GM21367 (cell line): ENCODE data around the gene PLEKHM1.

Source experiments
- ATAC-seq: cut with Tn5 transposase; IDR thresholded peaks from one replicate; pipeline ENCODE4 v1.9.1; 2021; ENCODE audit not compliant: unreplicated experiment

The PLEKHM1 gene

GRCh38 chr17:45404870-45405249 is 85.7 kb downstream of the PLEKHM1 start:
- ATAC-seq, result no peak

GRCh38 chr17:45403906-45404490 is 86.5 kb downstream of the PLEKHM1 start:
- ATAC-seq, result no peak

DNA sequence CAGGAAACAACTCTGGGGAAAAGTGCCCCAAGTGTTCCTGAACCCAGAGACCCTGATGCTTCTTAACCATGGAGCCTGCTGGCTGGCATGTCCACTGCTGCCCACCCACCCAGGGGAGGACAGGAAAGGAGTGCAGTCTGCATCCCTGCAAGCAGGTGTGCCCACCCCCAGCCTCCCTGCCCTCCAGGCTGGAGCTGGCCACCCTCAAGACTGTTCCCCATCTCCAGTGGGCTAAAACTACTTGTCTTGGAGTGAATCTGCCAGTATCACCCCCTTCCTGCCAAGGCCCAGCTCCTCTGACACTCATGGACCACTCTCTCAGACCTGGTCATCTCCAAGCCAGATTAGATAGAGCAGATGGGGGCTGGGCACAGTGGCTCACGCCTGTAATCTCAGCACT is 87.6 kb downstream of the PLEKHM1 start:
- ATAC-seq, result no peak

DNA sequence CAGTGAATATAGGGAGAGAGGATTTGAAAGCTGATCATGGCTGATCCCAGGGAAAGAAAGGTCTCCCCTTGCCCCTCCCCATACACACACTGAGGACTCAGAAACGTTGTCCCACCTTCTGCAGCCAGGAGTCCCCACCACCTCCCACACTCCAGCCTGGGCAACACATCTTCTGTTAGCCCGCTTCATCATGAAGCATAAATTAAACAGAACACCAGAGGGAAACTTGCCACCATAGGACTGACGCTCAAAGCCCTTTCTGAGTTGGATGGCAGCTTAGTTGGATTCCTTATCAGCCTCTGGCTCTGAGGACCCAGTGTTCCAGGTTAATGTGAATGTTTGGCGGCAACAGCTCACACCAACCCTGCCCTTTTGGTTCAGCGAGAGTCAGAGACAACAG is 91.7 kb downstream of the PLEKHM1 start:
- no peak for ATAC-seq

GRCh38 chr17:45397796-45398195 is 92.7 kb downstream of the PLEKHM1 start:
- ATAC-seq, result no peak

DNA sequence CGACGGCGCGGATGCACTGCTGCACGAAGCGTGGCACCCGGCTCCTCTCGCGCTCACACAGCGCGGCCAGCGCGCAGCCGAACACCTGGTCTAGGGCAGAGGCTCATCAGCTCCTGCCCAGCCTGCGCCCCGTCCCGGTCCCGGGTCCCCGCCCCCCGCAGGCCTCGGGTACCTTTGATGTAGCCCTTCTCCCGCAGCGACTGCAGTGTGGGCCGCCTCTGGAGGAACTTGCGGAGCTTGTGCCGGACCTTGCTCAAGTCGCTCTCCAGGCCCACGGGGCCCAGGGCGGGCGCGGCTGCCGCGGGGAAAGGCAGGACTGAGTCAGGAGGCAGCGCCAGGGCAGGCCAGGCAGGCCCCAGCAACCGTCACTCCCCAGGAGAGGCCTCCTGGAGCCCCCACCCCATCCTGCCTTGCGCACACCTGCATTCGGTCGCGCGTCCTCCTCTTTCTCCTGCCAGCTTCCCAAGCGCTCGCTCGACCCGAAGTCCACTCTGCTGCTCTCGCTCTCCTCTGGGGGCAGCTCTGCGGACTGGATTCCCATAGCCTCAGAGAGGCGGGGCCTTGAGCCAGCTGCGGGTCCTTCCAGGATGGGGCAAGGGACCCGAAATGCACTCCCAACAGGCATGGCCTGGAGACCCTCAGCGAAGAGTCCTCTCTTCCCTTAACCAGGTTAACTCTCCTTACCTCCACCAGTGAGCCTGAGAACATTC is 93.9 kb downstream of the PLEKHM1 start:
- ATAC-seq, result no peak

GRCh38 chr17:45395569-45396415 is 94.7 kb downstream of the PLEKHM1 start:
- ATAC-seq, result no peak

GRCh38 chr17:45394913-45395568 is 95.5 kb downstream of the PLEKHM1 start:
- no peak for ATAC-seq

DNA sequence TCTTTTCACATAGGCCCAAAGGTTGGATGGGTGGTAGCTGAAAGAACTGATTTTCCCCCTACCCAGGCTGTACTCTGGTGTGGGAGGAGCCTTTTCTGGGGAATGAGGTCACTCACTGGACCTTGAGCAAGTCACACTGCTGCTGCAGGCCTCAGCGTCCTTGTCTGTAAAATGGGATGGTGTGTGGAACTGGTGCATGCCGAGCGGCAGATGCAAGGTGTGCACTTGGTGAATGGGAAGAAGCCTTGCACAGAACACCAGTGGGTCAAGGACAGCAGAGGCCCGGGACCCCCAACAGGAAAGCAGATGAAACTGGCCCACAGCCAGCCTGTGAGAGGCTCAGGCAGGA is 96.0 kb downstream of the PLEKHM1 start:
- no peak for ATAC-seq

GRCh38 chr17:45394091-45394490 is 96.4 kb downstream of the PLEKHM1 start:
- no peak for ATAC-seq

GRCh38 chr17:45393411-45393810 is 97.1 kb downstream of the PLEKHM1 start:
- ATAC-seq, result no peak

- ATAC-seq, result no peak
Measured at GRCh38 chr17:45391918-45392317, 98.6 kb downstream of the PLEKHM1 start.

GRCh38 chr17:45391291-45391690 is 99.2 kb downstream of the PLEKHM1 start:
- ATAC-seq, result no peak

- ATAC-seq, result no peak
Measured at GRCh38 chr17:45389354-45389753, 101.2 kb downstream of the PLEKHM1 start.

GRCh38 chr17:45388604-45389325 is 101.8 kb downstream of the PLEKHM1 start:
- ATAC-seq, result no peak

DNA sequence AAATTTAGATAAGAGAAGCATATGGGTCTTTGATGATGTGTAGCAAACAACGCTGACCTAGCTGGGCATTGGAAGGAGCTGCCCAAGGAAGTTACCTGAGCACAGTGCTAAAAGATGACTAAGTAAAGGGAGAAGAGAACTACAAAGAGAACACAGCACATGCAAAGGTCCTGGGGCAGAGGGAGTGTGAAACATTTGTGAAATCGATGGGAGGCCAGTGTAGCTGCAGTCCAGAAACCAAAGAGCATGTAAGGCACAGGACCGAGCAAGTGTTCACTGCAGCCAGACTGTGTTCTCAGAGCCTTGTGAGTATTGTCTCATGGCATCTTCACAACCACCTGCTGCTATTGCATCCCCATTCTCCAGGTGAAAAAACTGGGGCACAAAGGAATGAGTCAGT is 102.8 kb downstream of the PLEKHM1 start:
- ATAC-seq, result no peak

GRCh38 chr17:45386178-45386577 is 104.3 kb downstream of the PLEKHM1 start:
- no peak for ATAC-seq
